ENCODE measurements around the gene PLXNA4.

DNA sequence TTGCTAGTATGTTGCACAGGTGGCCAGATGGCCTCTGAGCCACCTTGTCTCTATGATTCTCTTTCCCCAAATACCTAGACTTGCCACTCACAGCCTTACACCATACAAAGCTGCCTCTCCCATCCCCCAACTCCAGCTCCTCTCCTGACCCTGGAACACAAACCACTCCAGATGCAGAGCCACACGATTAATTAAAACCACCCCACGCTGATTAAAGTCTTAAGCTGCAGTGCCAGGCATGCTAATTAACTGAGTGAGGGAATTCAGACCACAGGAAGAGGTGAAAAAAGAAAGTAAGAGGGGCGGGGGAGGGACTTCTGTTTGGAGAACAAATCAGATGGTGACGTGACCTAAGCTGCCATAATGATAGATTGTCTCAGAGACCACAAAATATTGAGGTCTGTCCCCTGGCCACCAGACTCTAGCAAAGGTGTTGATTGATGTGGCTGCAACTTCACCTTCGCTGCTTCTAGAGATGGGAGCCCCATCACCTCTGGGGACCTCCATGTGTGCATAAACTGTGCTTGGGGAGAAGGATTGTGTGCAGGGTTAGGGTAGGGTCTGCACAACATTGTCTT, 331.3 kb downstream of the PLXNA4 start:
- TF ChIP-seq CTCF (IDR thresholded peaks at IDR 0.05; ENCODE audit: insufficient read depth, low read depth, low read length) (no peak), EZH2 (IDR thresholded peaks at IDR 0.05; ENCODE audit: insufficient read depth, low read length) (no peak)

All from astrocyte (in vitro differentiated cells and primary cell).